ENCODE results near the gene GALNT6. TPM values are rescaled to one million over a fixed set of nuclear protein-coding genes. Genes with fewer than 3 reads are reported as not detected.

GALNT6 gene
- total and polyA plus RNA-seq, 7 donors = 0.10 to 2.1 (median 0.40) TPM

- no peak overlapping the region for H3K4me3 ChIP-seq
- ATAC-seq = no peak
- H3K36me3 ChIP-seq (ENCODE audit: insufficient read depth in 1 of 2, low read depth in 1 of 2) = no peaks in the 10 kb centered on the region
- H3K9me3 ChIP-seq = no peaks in the 10 kb centered on the region
- no peak for DNase-seq
- WGBS, 3 donors = 63 to 75% (median 68%) methylated on average over 2 of the region's 2 CpGs
- peaks cover 0 to 3% (median under 1%) of the 10 kb centered on the region in 3 donors for H3K27me3 ChIP-seq (ENCODE audit: insufficient read depth in 3 of 3, low read length in 2 of 3)
- no peak overlapping the region for H3K27ac ChIP-seq
- H3K4me1 ChIP-seq = no peaks in the 10 kb centered on the region
- intact Hi-C loops (cut with DNase I) = no loop called here
- no peak for TF ChIP-seq CTCF (IDR thresholded peaks at IDR 0.05)
Measured at GRCh38 chr12:51432921-51433320, 41.7 kb upstream of the GALNT6 start.

GRCh38 chr12:51430196-51430895 lies 39.1 kb upstream of the GALNT6 start:
- H3K9me3 ChIP-seq = no peaks in the 10 kb centered on the region
- H3K27ac ChIP-seq = no peak overlapping the region
- 62 to 66% (median 63%) methylated on average over 4 of the region's 4 CpGs for WGBS, 3 donors
- ATAC-seq (no peak), DNase-seq (no peak)
- no peaks in the 10 kb centered on the region for H3K36me3 ChIP-seq (ENCODE audit: insufficient read depth in 1 of 2, low read depth in 1 of 2)
- TF ChIP-seq CTCF (IDR thresholded peaks at IDR 0.05) = no peak
- intact Hi-C loops (cut with DNase I) = no loop called here
- H3K4me1 ChIP-seq = no peaks in the 10 kb centered on the region
- peaks cover 0 to 25% (median 4%) of the 10 kb centered on the region in 3 donors for H3K27me3 ChIP-seq (ENCODE audit: insufficient read depth in 3 of 3, low read length in 2 of 3)
- H3K4me3 ChIP-seq = no peak overlapping the region

- H3K27me3 ChIP-seq (ENCODE audit: insufficient read depth in 3 of 3, low read length in 2 of 3) = peaks cover 0 to 32% (median 7%) of the 10 kb centered on the region in 3 donors
- no peak for TF ChIP-seq CTCF (IDR thresholded peaks at IDR 0.05)
- no peaks in the 10 kb centered on the region for H3K36me3 ChIP-seq (ENCODE audit: insufficient read depth in 1 of 2, low read depth in 1 of 2)
- DNase-seq (no peak), ATAC-seq (no peak)
- no peaks in the 10 kb centered on the region for H3K4me1 ChIP-seq
- intact Hi-C loops (cut with DNase I) = no loop called here
- H3K27ac ChIP-seq = no peak overlapping the region
- H3K4me3 ChIP-seq = no peak overlapping the region
- 87 to 99% (median 92%) methylated on average over 4 of the region's 4 CpGs for WGBS, 3 donors
- H3K9me3 ChIP-seq = no peaks in the 10 kb centered on the region
Measured at GRCh38 chr12:51429700-51430099, 38.5 kb upstream of the GALNT6 start.

GRCh38 chr12:51428256-51428655 lies 37.0 kb upstream of the GALNT6 start:
- Histone ChIP-seq H3K9me3 (no peaks in the 10 kb centered on the region), H3K4me1 (no peaks in the 10 kb centered on the region), H3K4me3 (no peak overlapping the region), H3K27me3 (ENCODE audit: insufficient read depth in 3 of 3, low read length in 2 of 3) (peaks cover 0 to 40% (median 12%) of the 10 kb centered on the region in 3 donors), H3K36me3 (ENCODE audit: insufficient read depth in 1 of 2, low read depth in 1 of 2) (no peaks in the 10 kb centered on the region), H3K27ac (no peak overlapping the region)
- DNase-seq = no peak
- intact Hi-C loops (cut with DNase I) = no loop called here
- 79 to 88% (median 84%) methylated on average over 4 of the region's 4 CpGs for WGBS, 3 donors
- no peak for TF ChIP-seq CTCF (IDR thresholded peaks at IDR 0.05)
- ATAC-seq = no peak
